DOHH2 (cell line): ENCODE measurements around the gene M6PR.

Source experiments
- CTCF ChIP-seq: fragments of 200-600 bp; sonication (generic); IDR thresholded peaks from one replicate; pipeline ENCODE4 v1.5.1; 2014; ENCODE audit warnings: antibody characterized with exemption, mild to moderate bottlenecking, low read depth, low read length; ENCODE audit not compliant: poor library complexity, severe bottlenecking
- EZH2phosphoT487 ChIP-seq: fragments of 200-600 bp; sonication (generic); IDR thresholded peaks from 2 replicates; pipeline ENCODE4 v1.6.1; 2017; ENCODE audit warnings: borderline replicate concordance, mild to moderate bottlenecking, antibody characterized with exemption, low read length, moderate library complexity, mixed read lengths

DNA sequence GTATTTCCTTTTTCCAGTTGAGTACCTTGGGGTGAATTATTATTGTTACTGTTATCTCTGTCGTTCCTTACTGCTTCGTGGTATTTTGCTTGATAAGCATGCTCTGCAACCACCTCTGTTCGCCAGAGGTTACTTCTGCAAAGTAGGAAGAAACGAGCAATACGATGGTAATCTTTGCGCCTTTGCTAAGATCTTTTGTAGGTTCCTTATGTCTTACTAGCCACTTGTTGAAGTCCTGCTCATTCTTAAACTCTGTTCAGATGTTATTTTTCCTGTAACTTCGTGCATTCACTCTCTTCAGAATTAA lies 729 bp upstream of the M6PR start:
- TF ChIP-seq CTCF (no peak), EZH2phosphoT487 (no peak)
